Esophagus mucosa (tissue), 1 donor: ENCODE data around the gene PPP1CC. TPM values are rescaled to one million over a fixed set of nuclear protein-coding genes. Genes with fewer than 3 reads are reported as not detected.
"Not testable (repeated sequence)": the region's sequence is repeated elsewhere in the genome, so short reads cannot be mapped to it uniquely, and the experiment has no call there.

Experiments
- ATAC-seq: fragments of 200-7000 bp; cut with Tn5 transposase; one replicate; pipeline ENCODE4 v1.9.1; 2020
- total RNA-seq: library from RNA; stranded (reverse); gene quantifications from one replicate; pipeline ENCODE4 v1.2.4, GENCODE V29; 2023
- donor health status: DM: yes; HTN: yes; CAD: no.

Gene PPP1CC
- 109 TPM for total RNA-seq

DNA sequence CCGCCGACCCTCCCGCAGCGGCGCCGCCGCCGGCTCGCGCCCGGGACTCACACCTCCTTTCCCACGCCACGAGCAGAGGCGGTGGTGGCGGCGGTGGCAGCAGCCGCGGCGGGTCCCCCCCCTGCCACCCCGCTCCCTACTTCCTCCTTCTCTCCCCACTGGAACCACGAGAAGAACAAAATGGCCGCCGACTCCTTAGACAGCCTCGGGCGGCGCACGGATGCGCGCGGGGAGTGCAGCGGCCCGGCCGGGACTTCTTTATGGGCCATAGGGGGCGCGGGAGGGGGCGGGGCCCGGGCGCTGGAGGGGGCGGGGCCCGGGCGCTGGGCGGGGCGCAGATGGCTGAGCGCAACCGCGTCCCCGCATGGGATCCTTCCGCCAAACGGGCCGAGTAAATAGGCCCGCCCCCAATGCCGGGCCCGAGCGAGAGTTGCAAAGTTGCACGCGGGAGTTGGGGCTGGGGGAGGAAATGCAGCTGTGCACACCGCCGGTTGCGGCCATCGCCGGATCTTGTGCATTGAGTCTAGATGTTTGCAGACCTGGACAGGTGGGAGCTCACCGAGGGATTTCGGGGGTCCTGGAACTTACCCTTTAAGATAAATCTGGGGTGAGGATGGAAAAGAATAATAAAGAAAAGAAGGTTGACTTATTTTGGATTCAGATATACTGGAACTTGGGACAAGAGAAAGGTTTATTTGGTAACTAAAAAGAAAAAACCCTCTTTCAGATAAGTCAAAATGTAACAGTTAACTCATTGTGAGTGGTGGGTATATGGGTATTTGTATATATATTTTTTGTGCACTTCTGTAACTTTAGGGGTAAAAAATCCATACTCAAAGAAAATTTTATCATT lies at the start of gene PPP1CC:
Gene PPP1CC (minus strand): TSS at position 174 of the 853 bp plus-strand sequence. CDS start 184 bp downstream, outside the sequence.
- ATAC-seq: peak; percentile 98

DNA sequence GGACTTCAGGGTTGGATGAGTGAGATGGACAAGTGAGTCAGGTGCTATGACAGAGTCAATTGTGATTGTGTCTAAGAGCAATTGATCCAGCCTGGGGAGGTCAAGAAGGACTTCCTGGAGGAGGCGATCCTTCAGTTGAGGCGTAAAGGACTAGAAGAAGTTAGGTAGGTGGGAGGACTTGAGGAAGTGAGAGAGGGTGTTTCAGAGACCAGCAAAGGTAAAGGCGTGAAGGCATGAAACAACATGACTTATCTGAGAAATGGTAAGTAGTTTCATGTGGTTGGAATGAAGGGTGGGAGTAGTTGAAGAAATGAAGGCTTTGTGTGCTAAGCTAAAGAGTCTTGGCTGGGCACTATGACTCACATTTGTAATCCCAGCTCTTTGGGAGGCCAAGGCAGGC lies 48.9 kb upstream of the PPP1CC start:
- ATAC-seq: peak; percentile 65

GRCh38 chr12:110790301-110790700 lies 47.6 kb upstream of the PPP1CC start:
- no peak for ATAC-seq

GRCh38 chr12:110786012-110786411 lies 43.3 kb upstream of the PPP1CC start:
- no peak for ATAC-seq

- ATAC-seq: no peak
Measured at GRCh38 chr12:110785240-110785639, 42.5 kb upstream of the PPP1CC start.

- no peak for ATAC-seq
Measured at GRCh38 chr12:110782922-110783321, 40.2 kb upstream of the PPP1CC start.

GRCh38 chr12:110782094-110782493 lies 39.4 kb upstream of the PPP1CC start:
- no peak for ATAC-seq

DNA sequence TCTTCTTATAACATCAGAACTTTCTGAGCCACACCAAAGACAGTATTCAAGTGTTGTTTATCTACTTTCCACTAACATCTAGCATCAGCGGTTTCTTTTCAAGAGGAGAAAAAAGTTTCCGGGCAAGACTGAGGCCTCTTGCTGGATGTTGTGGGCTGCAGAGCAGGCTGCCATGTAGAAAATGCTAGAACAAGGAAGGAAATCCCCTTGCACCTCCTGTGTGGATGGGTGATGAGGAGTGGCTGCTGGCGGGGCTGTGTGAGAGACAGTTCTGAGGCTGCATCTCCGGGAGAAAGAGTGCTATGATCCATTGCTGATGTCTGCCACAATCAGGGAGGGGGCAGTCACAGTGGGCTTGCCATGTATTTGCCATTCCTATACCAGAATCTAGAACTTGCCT lies 37.8 kb upstream of the PPP1CC start:
- ATAC-seq: no peak

- no peak for ATAC-seq
Measured at GRCh38 chr12:110778833-110779577, 36.3 kb upstream of the PPP1CC start.

- no peak for ATAC-seq
Measured at GRCh38 chr12:110776410-110776809, 33.7 kb upstream of the PPP1CC start.

DNA sequence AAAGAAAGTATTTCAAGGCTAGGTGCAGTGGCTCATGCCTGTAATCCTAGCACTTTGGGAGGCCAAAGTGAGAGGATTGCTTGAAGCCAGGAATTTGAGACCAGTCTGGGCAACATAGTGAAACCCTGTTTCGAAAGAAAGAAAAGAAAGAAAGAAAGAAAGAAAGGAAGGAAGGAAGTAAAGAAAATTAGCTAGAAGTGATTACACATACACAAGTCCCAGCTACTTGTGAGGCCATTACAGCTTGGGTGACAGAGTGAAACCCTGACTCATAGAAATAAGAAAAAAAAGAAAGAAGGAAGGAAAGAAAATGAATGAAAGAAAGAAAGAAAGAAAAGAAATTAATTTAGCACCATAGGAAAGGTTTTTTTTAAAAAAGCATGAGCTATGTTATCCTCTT lies 33.3 kb upstream of the PPP1CC start:
- ATAC-seq: no peak

DNA sequence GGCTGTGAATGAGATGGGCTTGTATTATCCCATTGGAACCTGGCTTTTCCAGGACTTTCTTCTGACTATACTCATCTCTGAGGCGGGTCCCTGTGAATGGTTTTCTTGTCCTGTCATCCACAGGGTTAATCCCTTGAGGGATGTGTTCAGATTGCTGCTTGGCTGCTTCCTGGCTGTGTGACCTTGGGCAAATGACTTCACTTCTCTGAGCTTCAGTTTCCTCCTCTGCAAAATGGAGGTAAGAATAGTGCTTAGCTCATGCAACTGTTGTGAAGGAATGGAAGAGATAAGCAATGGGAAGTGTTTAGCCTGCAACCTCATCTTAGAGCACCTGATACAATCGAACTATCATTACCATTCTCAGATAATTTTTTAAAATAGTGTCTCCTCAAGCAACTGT lies 32.1 kb upstream of the PPP1CC start:
- no peak for ATAC-seq

GRCh38 chr12:110768960-110769359 lies 26.3 kb upstream of the PPP1CC start:
- no peak for ATAC-seq

- ATAC-seq: no peak
Measured at GRCh38 chr12:110767863-110768262, 25.2 kb upstream of the PPP1CC start.

- peak; percentile 35 for ATAC-seq
Measured at GRCh38 chr12:110766311-110767154, 23.8 kb upstream of the PPP1CC start.

- not testable (repeated sequence) for ATAC-seq
Measured at GRCh38 chr12:110765572-110765971, 22.9 kb upstream of the PPP1CC start.

GRCh38 chr12:110765111-110765510 lies 22.4 kb upstream of the PPP1CC start:
- ATAC-seq: no peak

GRCh38 chr12:110763583-110763982 lies 20.9 kb upstream of the PPP1CC start:
- ATAC-seq: no peak

GRCh38 chr12:110762891-110763290 lies 20.2 kb upstream of the PPP1CC start:
- no peak for ATAC-seq

- ATAC-seq: peak; percentile 66
Measured at GRCh38 chr12:110760204-110760609, 17.5 kb upstream of the PPP1CC start.

DNA sequence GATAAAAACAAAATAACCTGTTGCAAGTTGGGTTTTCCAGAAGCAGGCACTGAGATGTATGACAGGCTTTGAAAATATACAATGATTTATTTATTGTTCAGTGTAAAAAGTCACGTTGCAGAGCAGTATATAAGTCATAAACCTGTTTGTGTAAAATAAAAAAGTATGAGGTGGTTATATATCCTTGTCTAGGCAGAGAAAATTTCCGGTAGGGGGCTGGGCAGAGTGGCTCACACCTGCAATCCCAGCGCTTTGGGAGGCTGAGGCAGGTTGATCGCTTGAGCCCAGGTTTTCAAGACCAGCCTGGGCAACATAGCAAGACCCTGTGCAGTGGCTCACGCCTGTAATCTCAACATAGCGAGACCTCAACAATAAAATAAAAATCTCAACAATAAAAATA lies 16.2 kb upstream of the PPP1CC start:
- no peak for ATAC-seq

- no peak for ATAC-seq
Measured at GRCh38 chr12:110756611-110757010, 13.9 kb upstream of the PPP1CC start.
